Germinal center (tissue), 1 donor: ENCODE measurements around the gene CRLF2.
"Not testable (repeated sequence)": the region's sequence is repeated elsewhere in the genome, so short reads cannot be mapped to it uniquely, and the experiment has no call there.

ENCODE experiments used
- DNase-seq: peaks from one replicate; pipeline ENCODE4 v3.0.0; 2012; ENCODE audit warnings: mixed read lengths, low spot score

The CRLF2 gene, protein sequence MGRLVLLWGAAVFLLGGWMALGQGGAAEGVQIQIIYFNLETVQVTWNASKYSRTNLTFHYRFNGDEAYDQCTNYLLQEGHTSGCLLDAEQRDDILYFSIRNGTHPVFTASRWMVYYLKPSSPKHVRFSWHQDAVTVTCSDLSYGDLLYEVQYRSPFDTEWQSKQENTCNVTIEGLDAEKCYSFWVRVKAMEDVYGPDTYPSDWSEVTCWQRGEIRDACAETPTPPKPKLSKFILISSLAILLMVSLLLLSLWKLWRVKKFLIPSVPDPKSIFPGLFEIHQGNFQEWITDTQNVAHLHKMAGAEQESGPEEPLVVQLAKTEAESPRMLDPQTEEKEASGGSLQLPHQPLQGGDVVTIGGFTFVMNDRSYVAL

DNA sequence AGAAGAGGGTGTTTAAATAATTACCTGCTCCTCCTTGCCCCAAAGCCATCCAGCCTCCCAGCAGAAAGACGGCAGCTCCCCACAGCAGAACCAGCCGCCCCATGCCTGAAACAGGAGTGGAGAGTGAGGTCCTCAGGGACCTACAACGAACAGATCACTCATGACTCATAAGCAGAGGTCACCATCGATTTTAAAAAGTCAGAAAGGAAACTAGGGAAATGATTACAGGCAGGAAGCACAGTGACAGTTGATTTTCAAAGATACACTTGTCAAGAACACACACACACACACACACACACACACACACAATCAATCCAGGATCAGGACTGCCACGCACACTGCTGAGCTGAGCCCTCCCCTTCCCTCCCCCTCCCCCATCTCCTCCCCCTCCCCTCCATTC, at the start of gene CRLF2:
Gene CRLF2 (minus strand): TSS at position 118 of the 400 bp plus-strand sequence. CDS start 15 bp downstream, at position 103.
- no peak for DNase-seq

DNA sequence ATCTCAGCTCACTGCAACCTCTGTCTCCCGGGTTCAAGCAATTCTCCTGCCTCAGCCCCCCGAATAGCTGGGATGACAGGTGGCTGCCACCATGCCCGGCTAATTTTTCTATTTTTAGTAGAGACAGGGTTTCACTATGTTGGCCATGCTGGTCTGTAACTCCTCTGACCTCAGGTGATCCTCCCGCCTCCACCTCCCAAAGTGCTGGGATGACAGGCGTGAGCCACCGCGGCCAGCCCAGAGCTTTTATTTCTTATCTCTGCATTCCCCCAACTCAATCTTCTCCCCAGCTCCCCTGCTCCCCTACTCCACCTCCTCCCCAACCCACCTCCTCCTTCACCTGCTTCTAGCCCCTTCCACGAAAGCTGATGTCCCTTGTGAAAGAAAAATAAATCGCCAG, 49.3 kb upstream of the CRLF2 start:
- not testable (repeated sequence) for DNase-seq

DNA sequence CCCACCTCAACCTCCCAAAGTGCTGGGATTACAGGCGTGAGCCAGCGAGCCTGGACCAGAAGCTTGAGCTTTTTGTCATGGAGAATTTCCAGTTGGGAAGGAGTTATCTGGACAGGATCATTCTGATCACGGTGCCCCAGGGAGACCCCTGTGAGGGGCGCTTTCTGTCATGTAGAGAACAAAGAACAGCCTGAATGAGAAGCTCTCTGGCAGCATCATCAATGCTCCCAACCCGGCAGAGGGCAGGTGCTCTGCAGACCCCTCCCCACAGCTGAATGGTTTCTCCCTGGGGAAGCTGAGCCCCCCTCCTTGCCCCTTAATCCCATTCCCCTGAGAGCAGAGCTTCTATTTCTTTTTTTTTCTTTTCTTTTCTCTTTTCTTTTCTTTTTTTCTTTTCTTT, 48.8 kb upstream of the CRLF2 start:
- DNase-seq = no peak

DNA sequence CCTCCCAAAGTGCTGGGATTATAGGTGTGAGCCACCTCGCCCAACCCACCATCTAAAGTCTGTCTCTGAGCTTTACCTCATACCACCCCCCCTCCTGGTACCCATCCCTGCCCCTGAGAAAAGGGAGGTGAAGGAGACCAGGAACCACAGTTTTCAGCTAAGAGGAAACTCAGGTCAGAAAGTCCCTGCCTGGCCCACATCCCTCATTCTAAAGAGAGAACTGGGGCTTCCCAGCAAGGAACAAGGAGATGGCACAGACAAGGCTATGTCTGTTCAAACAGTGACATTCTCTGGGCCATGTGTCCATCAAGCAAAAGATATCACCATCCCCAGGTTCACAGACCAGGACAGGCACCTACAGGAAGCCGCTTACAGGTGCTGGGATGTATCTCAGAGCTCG, 40.4 kb upstream of the CRLF2 start:
- DNase-seq = no peak

DNA sequence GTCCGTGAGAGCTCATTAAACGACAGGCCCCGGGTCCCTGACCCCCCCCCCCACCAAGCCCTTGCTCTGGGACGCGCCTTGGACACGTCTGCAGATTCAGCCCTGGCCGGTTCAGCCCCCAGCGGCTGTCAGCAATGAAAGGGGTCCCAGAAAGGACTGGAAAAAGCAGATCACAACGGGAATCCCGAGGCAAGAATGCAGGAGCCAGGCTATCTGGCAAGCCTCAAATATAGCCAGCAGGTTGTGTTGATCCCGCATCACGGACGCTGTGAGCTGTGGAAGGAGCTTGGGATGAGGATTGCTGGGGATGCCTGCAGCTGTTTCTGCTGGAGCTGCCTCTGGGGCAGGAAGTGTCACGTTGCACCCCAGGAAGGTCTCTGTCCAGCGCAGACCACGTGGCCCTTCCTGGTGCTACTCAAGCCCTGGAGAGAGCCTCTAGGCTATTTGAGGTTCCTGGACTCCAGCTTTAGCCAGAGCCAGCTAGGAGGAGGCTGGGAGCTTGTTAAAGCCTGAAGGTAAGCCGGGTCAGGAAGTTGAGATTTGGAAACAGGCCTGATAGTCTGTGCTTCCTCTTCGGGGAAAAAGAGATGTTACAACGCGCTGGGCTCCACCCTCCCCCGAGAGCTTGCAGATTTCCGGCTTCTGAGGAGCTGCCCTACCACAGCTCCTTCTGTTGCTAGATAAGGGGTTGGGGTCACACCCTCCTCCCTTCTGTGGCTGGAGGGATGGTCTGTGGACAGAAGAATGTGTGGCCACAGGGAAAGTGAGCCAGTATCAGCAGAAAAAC, 36.8 kb upstream of the CRLF2 start:
- DNase-seq = no peak

DNA sequence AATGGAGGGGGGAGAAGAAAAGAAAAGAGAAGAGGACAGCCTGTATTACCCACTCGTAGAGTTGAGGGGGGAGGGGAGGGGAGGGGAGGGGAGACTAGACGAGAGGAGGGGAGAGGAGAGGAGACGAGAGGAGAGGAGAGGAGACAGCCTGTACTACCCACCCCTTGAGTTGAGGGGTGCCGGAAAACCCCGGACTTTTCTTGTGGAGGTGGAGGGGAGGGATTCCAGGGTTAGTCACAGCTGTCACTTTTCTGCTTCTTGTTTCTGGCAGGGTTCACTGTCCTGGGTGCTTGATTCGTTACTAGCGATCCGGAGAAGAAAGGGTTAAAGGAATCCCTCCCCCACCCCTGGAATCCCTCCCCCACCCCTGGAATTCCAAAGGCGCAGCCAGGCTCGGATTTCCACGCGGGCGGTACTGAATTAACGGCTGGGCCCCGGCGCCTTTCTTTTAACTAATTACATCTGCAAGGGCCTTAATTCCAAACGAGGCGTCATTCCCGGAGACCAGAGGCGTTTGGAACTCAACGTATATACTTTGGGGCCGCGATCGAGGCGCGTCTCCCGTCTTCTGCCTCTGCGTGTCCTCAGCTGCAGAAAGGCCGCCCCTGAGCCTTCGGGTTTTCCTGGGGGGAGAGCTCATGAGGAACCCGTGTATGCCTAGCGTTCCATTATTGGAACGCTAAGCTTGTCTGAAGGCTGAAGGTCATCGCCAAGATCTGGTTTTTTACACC, 36.0 kb upstream of the CRLF2 start:
- no peak for DNase-seq

DNA sequence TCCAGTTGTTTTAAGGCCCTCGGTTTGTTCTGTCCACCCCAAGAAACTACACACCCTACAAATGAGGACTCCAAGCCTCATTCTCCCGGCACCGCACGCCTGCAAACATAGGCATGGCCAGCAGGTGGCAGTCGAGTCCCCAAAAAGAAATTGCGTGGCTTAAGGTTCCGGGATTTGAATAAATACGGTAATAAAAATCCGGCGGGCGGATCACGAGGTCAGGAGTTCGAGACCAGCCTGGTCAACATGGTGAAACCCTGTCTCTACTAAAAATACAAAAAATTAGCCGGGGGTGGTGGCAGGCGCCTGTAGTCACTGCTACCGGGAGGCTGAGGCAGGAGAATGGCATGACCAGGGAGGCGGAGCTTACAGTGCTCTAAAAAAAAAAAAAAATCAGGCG, 34.4 kb upstream of the CRLF2 start:
- peak; percentile 71 for DNase-seq

DNA sequence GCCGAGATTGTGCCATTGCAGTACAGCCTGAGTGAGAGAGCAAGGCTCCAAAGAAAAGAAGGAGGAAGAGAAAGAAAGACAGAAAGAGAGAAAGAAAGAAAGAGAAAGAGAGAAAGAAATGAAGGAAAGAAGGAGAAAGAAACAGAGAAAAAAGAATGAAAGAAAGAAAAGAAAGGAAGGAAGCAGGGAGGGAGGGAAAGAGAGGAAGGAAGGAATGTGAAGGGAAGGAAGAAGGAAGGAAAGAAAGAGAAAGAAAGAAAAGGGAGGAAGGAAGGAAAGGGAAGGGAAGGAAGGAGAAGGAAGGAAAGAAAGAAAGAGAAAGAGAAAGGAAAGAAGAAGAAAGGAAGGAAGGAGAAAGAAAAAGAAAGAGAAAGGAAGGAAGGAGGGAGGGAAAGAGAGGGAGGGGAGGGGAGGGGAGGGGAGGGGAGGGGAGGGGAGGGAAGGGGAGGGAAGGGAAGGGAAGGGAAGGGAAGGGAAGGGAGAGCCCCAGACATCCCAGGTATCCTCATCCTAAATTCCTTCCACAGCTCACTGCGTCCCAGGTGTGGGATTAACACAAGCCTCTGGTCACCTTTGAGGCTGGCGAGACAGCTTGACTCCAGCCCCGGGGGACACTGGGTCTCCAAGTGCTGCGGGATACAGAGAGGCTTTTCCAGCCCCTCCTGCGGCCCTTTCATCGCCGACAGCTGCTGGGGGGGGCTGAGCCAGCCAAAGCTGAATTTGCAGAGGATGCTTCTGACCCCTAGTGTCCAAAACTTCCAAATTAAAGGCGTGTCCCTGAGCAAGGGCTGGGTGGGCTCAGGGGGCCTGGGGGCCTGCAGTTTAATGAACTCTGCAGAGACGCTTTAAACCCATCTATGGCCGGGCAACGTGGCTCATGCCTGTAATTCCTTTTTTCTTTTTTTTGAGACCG, 32.0 kb upstream of the CRLF2 start:
- no peak for DNase-seq

DNA sequence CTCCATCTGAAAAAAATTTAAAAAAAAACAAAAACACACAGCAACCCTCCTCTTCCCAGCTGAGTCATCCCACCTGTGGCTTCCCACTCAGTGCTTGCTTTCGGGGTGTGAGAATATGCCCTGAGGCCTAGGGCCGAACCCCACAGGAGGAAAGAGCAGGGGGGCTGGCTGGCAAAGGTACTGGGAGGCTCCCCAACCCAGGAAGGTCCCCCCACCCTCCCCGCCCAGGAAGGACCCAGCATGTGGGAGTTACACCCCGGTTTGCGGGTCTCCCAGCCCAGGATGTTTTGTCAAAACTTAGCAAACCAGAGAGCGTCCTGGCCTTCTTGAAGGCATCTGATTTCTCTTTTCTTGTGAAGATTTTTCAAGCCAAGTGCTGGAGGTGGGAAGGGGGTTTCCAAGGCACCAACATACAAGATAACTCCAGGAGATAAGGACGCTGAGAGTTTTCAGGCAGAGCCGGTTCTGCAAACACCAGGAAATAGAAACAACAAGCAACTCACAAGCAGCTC, 30.5 kb upstream of the CRLF2 start:
- DNase-seq = no peak

DNA sequence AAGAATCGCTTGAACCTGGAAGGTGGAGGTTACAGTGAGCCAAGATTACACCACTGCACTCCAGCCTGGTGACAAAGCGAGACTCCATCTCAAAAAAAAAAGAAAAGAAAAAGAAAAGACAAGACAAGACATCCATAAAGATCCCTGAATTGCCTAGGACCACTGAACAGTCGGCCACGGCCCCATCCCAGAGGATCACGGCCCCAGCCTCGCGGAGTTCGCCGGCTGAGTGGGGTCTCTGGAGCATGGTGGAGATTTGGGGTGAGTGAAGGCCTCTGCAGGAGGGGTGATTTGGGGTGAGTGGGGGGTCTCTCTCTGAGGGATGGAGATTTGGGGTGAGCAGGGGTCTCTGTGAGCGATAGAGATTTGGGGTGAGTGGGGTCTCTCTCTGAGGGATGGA, 28.1 kb upstream of the CRLF2 start:
- not testable (repeated sequence) for DNase-seq

DNA sequence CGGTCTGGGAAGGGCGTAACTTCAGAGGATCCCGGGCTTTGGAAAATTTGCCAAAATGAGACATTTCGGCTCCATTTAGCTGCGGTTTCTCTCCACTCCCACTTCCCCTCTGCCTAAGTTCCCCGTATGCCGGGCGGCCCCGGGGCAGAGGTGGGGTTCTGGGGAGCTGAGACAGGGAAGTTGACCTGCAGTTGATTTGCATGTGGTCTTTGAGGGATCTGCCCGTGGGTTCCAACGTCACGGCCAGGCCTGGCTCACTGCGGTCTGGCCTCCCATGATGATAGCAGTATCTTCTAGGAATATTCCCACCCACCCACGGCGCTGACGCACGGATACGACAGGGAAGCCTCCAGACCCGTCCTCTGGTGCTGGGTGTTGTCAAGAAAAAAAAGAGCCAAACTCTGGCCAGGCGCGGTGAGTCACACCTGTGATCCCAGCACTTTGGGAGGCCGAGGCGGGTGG, 27.3 kb upstream of the CRLF2 start:
- DNase-seq = peak; percentile 48

DNA sequence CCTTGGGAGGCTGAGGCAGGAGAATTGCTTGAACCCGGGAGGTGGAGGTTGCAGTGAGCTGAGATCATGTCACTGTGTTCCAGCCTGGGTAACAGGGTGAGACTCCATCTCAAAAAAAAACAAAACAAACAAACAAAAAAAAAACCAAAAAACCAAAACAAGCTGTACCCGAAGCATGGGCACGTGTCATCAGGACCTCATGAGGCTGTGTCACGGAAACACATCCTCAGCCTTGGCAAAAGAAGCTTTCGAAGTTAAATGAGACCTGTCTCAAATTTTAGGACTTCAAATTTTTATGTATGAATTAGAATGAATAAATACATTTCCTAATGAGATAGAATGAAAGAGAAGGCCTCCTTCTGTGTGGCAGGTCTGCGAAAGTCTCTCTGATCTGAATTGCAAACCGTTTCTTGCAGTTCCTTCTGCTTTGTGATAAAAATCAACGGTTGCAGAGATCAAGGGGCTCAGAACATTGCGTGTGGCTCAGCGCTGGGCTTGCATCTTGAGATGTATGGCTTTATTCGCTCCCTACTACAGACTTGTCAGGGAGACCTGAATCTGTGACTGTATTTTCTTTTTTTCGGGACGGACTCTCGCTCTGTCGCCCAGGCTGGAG, 19.5 kb upstream of the CRLF2 start:
- DNase-seq = no peak

DNA sequence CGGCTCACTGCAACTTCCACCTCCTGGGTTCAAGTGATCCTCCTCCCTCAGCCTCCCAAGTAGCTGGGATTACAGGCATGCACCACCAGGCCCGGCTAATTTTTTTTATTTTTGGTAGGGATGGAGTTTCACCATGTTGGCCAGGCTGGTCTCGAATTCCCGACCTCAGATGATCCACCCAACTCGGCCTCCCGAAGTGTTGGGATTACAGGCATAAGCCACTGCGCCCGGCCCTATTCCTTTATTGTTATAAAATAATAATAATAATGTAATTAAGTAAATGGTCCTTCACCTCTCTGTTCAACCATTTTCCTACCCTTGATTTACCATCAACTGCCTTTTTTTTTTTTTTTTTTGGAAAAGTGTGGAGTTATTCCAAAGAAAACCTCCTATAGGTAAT, 15.7 kb upstream of the CRLF2 start:
- DNase-seq = not testable (repeated sequence)

DNA sequence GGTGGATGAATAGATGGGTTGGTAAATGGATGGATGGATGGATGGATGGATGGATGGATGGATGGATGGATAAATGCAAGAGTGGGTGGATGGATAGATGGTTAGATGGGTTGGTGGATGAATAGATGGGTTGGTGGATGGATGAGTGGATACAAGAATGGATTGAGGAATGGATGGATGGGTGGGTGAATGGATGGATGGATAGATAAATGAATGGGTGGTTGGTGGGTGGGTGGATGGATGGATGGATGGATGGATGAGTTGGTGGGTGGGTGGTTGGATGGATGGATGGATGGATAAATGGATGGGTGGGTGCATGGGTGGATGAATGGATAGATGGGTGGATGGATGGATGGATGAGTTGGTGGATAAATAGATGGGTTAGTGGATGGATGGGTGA, 13.8 kb upstream of the CRLF2 start:
- no peak for DNase-seq

DNA sequence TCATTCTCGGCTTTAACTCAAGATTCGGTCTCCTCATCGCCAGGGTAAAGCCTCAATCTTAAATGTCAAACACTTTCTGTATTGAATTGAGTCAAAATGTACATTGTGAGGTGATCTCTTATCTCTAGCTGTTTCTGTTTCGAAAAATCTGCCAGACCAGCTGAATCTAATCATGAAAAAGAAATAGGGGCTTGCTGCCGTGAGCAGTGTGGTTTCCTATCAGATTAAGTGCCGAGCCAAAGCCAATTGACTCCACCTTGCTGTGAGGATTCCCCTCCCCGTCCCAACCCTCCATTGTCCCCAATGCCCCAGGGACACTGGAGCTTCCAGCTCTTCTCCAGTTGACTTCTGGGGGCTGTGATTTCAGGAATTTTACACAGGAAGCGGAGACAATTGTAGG, 12.5 kb upstream of the CRLF2 start:
- DNase-seq = no peak

DNA sequence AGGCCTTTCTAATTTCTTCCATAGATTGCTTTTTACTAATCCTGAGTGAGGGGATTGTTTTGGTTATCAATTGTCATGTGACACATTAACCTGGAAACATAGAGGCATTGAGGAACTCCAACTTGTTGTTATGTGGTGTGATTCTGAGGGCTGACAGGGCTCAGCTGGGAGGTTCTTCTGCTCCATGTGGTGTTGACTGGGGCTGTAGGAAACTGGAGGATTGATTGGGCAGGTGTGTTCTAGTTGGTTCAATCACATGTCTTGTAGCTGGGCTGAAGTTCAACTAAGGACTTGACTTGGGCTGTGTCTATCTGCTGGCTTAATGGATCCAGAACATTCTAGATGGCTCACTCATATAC, 10.8 kb upstream of the CRLF2 start:
- DNase-seq = no peak

DNA sequence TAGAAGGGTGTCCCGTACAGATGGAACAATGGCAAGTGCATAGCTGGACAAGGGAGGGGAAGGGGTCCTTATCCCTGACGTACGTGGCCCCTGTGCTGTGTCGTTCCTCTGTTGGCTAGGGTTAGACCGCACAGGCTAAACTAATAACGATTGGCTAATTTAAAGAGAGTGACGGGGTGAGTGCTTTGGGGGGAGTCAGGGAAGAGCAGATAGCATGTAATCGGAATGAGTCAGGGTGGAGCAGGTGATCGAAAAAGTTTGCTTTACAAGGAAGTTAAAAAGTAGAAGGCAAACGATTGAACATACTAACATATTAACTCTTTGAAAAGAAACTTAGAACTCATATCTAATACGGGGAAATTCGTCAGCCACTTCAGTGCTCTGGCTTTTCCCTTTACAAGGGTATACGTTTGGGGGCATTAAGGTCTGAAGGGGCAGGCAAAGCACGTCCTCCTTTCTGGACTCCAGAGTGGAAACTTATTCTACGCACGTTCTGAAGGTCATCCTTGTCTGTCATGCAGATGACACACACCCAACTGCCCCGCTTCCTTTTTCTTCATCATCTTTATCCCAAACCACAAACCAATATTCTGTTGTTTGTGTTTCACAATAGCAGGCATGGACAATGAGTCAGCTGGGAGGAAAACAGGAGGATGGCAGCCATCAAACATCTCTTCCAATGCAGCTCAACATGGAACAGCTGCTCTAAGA, 10.2 kb upstream of the CRLF2 start:
- DNase-seq = no peak

DNA sequence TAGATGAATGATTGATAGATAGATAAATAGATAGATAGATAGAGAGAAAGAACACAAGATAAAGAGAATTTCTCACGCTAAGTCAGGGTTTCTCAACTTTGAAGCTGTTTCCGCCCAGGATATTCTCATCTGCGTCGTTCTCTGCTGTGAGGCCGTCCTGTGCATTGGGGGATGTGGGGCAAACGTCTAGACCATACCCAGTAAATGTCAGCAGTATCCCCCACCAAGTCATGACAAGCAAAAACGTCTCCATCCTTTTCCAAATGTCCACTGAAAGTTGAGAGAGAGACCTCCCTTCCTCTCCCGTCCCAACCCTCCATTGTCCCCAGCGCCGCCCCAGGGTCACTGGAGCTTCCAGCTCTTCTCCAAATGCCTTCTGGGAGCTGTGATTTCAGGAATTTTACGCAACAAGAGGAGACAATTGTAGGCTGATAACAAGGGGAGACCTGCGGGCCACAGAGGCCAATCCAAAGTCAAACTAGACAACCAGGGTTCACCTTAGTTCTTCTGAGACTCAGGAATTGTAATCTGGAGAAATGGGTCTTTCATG, 8.9 kb upstream of the CRLF2 start:
- no peak for DNase-seq

DNA sequence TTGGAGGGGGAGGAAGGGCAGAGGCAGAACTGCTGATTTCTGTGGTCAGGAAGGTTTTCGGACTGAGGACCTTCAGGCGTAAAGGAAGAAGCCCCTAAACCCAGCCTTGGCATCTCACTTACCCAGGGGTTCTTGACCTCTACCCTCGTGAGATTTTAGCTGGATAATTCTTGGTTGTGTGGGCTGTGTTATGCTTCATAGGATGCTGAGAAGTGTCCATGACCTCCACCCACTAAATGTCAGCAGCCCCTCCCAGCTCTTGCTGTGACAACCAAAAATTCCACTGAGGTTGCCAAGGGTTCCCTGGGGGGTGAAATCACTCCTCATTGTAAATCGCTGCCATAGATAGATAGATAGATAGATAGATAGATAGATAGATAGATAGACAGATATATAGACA, 5.8 kb upstream of the CRLF2 start:
- no peak for DNase-seq
